IPS DF 6.9 (cell line): Measurements from ENCODE around the gene BPIFB1.

ENCODE experiments used
- DNase-seq: peaks from one replicate; pipeline ENCODE4 v3.0.0-alpha.2; 2013; ENCODE audit warnings: low read depth, low spot score
- H3K27ac ChIP-seq: one replicate; pipeline ENCODE4 v1.5.1; 2013; ENCODE audit warnings: low read length, control low read depth
- H3K27me3 ChIP-seq: 2 replicates; pipeline ENCODE4 v1.6.1; 2013; ENCODE audit warnings: mild to moderate bottlenecking, low read length; ENCODE audit not compliant: control insufficient read depth, insufficient read depth
- H3K36me3 ChIP-seq: 2 replicates; pipeline ENCODE4 v1.6.1; 2013; ENCODE audit warnings: low read length; ENCODE audit not compliant: control insufficient read depth, insufficient read depth
- H3K4me1 ChIP-seq: 2 replicates; pipeline ENCODE4 v1.6.1; 2013; ENCODE audit warnings: low read length; ENCODE audit not compliant: control insufficient read depth, insufficient read depth
- H3K4me3 ChIP-seq: 2 replicates; pipeline ENCODE4 v1.5.1; 2013; ENCODE audit warnings: mild to moderate bottlenecking, low read length
- H3K9me3 ChIP-seq: 2 replicates; pipeline ENCODE4 v1.6.1; 2013; ENCODE audit warnings: low read length, inconsistent platforms; ENCODE audit not compliant: control insufficient read depth, insufficient read depth
- WGBS: extraction: QIAGEN DNeasy Blood & Tissue Kit; methylation state at CpG from one replicate; pipeline ENCODE4 v1.1.7; 2013; ENCODE audit warnings: mixed read lengths, missing lambda C conversion rate; ENCODE audit not compliant: insufficient read length, insufficient coverage; 5-methylcytosine and 5-hydroxymethylcytosine counted together

BPIFB1 gene

DNA sequence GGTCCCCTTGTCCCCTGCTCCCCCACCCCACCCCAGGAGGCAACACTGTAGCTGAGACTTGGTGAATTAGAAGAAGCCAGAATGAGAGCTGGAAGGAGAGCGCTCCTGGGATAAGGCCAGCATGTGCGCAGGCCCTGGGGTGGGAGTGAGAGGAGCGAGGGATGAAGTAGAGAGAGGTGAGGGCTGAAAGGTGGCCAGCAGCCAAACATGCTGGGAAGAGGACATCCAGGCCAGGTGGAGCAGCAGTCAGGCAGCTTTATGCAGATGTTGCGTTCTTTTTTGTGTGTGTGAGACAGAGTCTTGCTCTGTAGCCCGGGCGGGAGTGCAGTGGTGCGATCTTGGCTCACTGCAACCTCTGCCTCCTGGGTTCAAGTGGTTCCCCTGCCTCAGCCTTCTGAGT lies 2.2 kb upstream of the BPIFB1 start:
- H3K9me3 ChIP-seq, result no peaks in the 10 kb centered on the region
- no peak overlapping the region for H3K27ac ChIP-seq
- no peak for DNase-seq
- H3K36me3 ChIP-seq, result no peaks in the 10 kb centered on the region
- H3K4me1 ChIP-seq, result peaks cover 7% of the 10 kb centered on the region
- H3K4me3 ChIP-seq, result no peak overlapping the region
- WGBS, result no CpG with 5 or more reads among the region's 7 CpGs
- H3K27me3 ChIP-seq, result no peaks in the 10 kb centered on the region

DNA sequence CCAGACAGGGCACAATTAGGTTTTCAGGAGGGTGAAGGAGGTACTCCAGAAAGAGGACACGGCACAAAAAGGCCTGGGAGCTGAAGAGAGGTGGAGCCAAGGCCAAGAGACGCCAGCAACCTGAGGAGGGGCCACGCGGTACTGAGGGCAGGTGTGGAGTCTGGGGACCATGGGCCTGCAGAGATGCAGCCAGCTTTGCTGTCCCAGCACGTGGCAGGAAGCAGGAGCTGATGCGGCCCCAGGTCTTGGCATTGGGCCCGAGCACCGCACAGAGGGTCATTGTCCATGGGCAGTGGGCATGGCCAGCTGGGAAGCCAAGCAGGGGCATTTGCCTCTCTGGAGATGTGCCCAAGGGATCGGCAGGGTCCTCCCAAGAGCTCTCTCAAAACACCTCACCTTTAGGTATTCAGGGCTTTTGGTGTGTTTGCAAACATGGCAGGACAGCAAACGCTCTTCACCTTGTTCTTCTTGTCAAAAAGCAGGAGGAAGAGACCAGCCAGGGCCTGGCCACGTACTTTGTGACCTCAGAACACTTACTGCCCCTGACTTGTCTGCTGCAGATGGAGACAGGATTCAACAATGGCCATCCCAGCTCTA lies 1.4 kb upstream of the BPIFB1 start:
- Histone ChIP-seq H3K27ac (no peak overlapping the region), H3K9me3 (no peaks in the 10 kb centered on the region), H3K27me3 (no peaks in the 10 kb centered on the region), H3K4me3 (no peak overlapping the region), H3K36me3 (no peaks in the 10 kb centered on the region), H3K4me1 (peaks cover 4% of the 10 kb centered on the region)
- DNase-seq, result no peak
- WGBS, result no CpG with 5 or more reads among the region's 11 CpGs

DNA sequence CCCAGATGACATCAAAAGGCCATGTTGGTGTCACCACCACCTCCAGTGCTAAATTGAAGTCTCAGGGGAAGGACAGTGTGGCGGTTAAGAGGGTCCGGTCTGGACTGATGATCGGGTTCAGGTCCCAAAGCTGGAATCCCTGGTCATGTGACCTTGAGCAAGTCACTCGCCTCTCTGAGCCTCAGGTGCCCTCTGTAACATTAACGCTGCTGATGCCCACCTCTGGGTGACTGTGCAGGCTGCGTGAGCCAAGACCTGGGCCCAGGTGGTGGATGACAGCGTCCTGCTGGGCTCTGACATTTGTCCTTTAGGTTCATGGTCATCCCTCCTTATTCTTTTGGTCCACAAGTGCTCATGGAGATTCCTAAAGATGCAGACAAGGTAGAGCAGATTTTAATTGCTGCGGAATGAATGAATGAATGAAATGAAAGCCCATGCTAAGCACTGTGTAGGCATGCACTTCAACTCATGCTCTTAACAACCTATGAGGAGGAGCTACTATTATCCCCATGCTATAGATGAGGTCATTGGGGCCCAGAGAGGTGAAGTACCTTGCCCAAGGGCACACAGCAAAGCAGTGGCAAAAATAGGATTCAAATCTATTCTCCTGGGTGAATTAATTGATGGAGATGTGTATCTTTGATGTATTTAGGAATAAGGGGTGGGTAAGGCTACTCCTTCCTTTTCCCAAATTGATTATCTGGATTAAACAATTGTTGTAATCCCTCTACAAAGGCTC lies 649 bp upstream of the BPIFB1 start:
- H3K27me3 ChIP-seq, result no peaks in the 10 kb centered on the region
- WGBS, result no CpG with 5 or more reads among the region's 8 CpGs

DNA sequence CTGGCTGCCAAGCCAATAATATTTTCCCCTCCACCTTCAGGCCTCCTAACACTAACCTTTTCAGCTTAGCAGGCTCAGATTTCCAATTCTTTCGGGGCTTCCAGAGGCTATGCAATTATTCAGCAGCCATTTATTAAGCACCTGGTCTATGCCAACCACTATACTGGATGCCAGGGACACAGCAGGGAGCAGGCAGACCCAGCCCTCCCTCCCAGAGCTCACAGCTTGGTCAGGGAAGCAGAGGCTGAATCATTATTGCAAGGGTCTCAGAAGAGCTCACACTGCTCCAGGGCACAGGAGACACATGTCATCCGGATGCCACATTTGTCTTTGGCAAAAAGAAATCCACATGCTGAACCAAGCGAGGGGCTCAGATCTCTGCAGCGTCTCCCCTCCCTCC lies 1.3 kb downstream of the BPIFB1 start:
- DNase-seq, result no peak
- H3K27me3 ChIP-seq, result no peaks in the 10 kb centered on the region

More for the DNA sequence above, 649 bp upstream of the BPIFB1 start:
- Histone ChIP-seq H3K9me3 (no peaks in the 10 kb centered on the region), H3K4me1 (peaks cover 4% of the 10 kb centered on the region), H3K36me3 (no peaks in the 10 kb centered on the region), H3K27ac (no peak overlapping the region), H3K4me3 (no peak overlapping the region)
- no peak for DNase-seq

DNA sequence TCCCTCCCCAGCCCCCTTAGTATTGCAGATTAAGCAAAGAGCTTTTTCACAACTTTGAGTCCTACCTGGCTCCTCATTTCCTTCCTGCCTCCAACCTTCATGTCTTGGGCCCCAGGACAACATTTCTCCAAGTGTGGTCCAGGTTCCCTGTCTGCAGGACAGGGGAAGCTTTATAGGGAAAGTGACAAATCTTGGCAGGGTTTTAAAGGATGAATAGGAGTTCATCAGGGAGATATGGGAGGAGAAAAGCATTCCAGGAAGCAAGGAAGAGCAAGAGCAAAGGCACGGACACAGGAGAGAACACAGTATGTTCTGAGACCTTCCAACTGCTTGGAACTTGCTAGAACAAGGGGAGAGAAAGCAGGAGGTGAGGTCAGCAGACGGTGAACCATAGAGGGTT lies 1.9 kb downstream of the BPIFB1 start:
- no peak for DNase-seq
- H3K4me1 ChIP-seq, result no peaks in the 10 kb centered on the region; the same call in 1 of the 2 replicates
- no peak overlapping the region for H3K4me3 ChIP-seq
- no peaks in the 10 kb centered on the region for H3K9me3 ChIP-seq
- no peaks in the 10 kb centered on the region for H3K36me3 ChIP-seq
- H3K27ac ChIP-seq, result no peak overlapping the region
- WGBS, result no CpG with 5 or more reads among the region's 2 CpGs
- no peaks in the 10 kb centered on the region for H3K27me3 ChIP-seq

More for the DNA sequence above, 1.3 kb downstream of the BPIFB1 start:
- Histone ChIP-seq H3K27ac (no peak overlapping the region), H3K4me1 (no peaks in the 10 kb centered on the region; the same call in 1 of the 2 replicates), H3K4me3 (no peak overlapping the region), H3K9me3 (no peaks in the 10 kb centered on the region), H3K36me3 (no peaks in the 10 kb centered on the region)
- WGBS, result no CpG with 5 or more reads among the region's 4 CpGs

DNA sequence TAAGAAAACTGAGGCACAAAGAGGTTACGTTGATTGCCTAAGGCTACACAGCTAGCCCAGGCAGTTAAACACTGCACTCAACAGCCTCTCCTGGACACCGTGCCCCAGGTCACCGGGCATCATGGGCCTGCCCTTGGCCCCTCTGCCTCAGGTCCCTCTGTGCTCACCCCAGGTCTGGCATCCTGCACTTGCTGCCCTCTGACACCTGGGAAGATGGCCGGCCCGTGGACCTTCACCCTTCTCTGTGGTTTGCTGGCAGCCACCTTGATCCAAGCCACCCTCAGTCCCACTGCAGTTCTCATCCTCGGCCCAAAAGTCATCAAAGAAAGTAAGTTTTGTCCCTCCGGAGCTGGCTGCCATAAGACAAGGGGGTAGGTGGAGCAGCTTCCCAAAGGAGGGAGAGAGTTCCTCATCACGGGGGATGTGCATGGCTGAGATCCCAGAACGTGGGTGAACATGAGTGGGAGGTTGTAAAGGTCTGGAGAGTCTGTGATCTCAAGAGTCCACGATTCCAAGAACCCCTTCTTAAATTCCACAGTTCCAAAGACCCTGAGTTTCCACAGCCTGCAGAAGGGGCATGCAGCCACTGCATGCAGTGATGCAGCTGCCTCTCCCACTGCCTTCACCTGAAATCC lies 3.0 kb downstream of the BPIFB1 start:
- Histone ChIP-seq H3K4me1 (no peaks in the 10 kb centered on the region; the same call in 1 of the 2 replicates), H3K9me3 (no peaks in the 10 kb centered on the region), H3K27ac (no peak overlapping the region), H3K27me3 (no peaks in the 10 kb centered on the region), H3K36me3 (no peaks in the 10 kb centered on the region), H3K4me3 (no peak overlapping the region)
- DNase-seq, result no peak
- WGBS, result no CpG with 5 or more reads among the region's 10 CpGs

DNA sequence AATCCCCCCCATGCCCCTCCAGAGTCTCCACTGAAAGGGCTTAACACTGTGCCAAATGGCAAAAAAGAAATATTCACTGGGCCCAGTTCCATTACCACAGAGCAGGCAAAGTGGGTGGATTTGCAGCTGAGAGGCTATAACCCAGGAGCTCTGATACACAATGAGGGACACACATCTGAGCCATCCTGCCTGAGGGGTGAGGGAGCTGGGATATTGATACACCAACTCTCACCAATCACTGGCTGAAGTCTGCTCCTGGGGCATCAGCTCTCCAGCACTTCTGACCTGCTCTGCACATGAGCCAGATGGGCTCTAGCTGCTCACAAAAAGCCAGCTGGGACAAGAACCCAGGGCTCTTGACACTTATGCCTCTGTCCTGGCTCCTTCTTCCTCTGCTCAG lies 4.9 kb downstream of the BPIFB1 start:
- Histone ChIP-seq H3K27ac (no peak overlapping the region), H3K36me3 (no peaks in the 10 kb centered on the region), H3K27me3 (no peaks in the 10 kb centered on the region), H3K4me1 (no peaks in the 10 kb centered on the region; the same call in 1 of the 2 replicates), H3K4me3 (no peak overlapping the region), H3K9me3 (no peaks in the 10 kb centered on the region)
- no peak for DNase-seq

DNA sequence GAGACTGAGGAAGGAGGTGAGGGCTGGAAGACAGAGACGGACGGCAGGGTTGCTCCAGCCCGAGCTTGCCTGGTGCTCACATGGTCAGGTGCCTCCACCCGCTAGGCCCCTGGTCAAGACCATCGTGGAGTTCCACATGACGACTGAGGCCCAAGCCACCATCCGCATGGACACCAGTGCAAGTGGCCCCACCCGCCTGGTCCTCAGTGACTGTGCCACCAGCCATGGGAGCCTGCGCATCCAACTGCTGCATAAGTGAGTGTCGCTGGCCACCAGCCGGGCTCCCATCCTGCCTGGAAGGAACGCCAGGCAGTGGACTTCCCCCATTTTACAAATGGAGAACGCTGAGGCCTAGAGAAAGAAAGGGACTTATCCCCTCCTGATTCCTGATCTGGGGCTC lies 7.8 kb downstream of the BPIFB1 start:
- no peak overlapping the region for H3K27ac ChIP-seq
- no peaks in the 10 kb centered on the region for H3K27me3 ChIP-seq
- H3K36me3 ChIP-seq, result no peaks in the 10 kb centered on the region
- H3K9me3 ChIP-seq, result no peaks in the 10 kb centered on the region
- no peak overlapping the region for H3K4me3 ChIP-seq
- no peaks in the 10 kb centered on the region; the same call in 1 of the 2 replicates for H3K4me1 ChIP-seq
- no peak for DNase-seq
- WGBS, result no CpG with 5 or more reads among the region's 13 CpGs

DNA sequence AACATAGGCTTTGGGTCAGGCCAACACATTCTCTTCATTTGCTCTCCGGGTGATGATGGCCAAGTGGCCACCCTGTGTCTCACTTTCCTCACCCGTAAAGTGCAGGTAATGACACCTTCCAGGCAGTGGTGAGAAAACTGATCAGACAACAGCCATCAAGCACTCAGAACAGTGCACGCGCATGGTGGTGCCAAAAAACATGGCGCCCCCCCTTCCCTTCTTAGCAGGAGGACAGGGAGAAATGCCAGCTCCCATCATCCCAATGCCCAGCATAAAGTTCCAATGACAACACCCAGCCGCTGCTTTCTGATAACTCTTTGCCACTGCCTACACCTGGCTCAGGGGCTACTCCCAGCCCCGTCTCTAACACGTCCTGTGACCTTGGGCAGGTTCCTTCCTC lies 8.4 kb downstream of the BPIFB1 start:
- H3K27ac ChIP-seq, result no peak overlapping the region
- no peak overlapping the region for H3K4me3 ChIP-seq
- WGBS, result no CpG with 5 or more reads among the region's 8 CpGs

DNA sequence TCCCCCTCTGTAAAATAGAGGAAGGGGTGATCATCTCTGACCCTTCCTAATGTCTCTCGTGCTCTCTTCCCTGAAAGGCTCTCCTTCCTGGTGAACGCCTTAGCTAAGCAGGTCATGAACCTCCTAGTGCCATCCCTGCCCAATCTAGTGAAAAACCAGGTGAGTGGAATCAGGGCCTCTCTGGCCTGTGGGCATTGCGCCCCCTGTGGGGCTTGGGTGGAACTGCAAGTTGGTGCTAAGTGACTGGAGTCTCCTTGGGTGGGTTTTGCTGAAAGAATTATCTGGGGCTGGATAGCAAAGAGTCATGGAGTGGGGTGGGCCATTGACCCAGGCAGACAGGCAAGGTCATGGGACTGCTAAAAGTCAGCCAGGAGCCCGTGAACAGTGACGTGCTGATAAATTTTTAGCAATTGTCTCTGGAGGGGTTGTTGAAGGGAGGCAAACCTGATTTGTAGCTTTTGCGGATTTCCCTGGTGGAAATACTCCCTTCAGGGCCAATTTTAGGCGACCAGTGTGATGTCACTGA lies 8.9 kb downstream of the BPIFB1 start:
- H3K4me1 ChIP-seq, result no peaks in the 10 kb centered on the region; the same call in 1 of the 2 replicates
- no peaks in the 10 kb centered on the region for H3K27me3 ChIP-seq
- DNase-seq, result peak; percentile 70
- no peak overlapping the region for H3K4me3 ChIP-seq
- H3K27ac ChIP-seq, result no peak overlapping the region
- WGBS, result no CpG with 5 or more reads among the region's 7 CpGs
- H3K9me3 ChIP-seq, result no peaks in the 10 kb centered on the region
- no peaks in the 10 kb centered on the region for H3K36me3 ChIP-seq

More for the DNA sequence above, 8.4 kb downstream of the BPIFB1 start:
- Histone ChIP-seq H3K27me3 (no peaks in the 10 kb centered on the region), H3K4me1 (no peaks in the 10 kb centered on the region; the same call in 1 of the 2 replicates), H3K9me3 (no peaks in the 10 kb centered on the region), H3K36me3 (no peaks in the 10 kb centered on the region)
- no peak for DNase-seq
